NCI-H1930 (cell line): Measurements from ENCODE around the gene CUBN.

Experiments used
- DNase-seq, 2 experiments: peaks; one replicate each; lab custom pipeline; 2025; lab: John Stamatoyannopoulos, UW

Gene CUBN

GRCh38 chr10:17041626-17042520, 87.7 kb downstream of the CUBN start:
- no peak for DNase-seq

GRCh38 chr10:17038627-17039026, 91.0 kb downstream of the CUBN start:
- no peak for DNase-seq

- no peak for DNase-seq
These were observed 91.7 kb downstream of the CUBN start for GRCh38 chr10:17037910-17038309.

GRCh38 chr10:17035446-17035845, 94.2 kb downstream of the CUBN start:
- no peak for DNase-seq

GRCh38 chr10:17033529-17034260, 95.9 kb downstream of the CUBN start:
- DNase-seq, result no peak

GRCh38 chr10:17031637-17032635, 97.7 kb downstream of the CUBN start:
- DNase-seq, result no peak

GRCh38 chr10:17029581-17030271, 99.9 kb downstream of the CUBN start:
- DNase-seq, result no peak

- no peak for DNase-seq
These were observed 100.4 kb downstream of the CUBN start for GRCh38 chr10:17029239-17029580.

GRCh38 chr10:17028798-17029197, 100.8 kb downstream of the CUBN start:
- DNase-seq, result no peak

GRCh38 chr10:17026686-17027485, 102.7 kb downstream of the CUBN start:
- no peak for DNase-seq

GRCh38 chr10:17025444-17026295, 103.9 kb downstream of the CUBN start:
- DNase-seq, result no peak

GRCh38 chr10:17024461-17024860, 105.2 kb downstream of the CUBN start:
- DNase-seq, result no peak

GRCh38 chr10:17023386-17024298, 106.0 kb downstream of the CUBN start:
- peak in 1 of 2 experiments; percentile 0 for DNase-seq

- no peak for DNase-seq
These were observed 106.7 kb downstream of the CUBN start for GRCh38 chr10:17022896-17023295.

GRCh38 chr10:17022466-17022825, 107.2 kb downstream of the CUBN start:
- no peak for DNase-seq

GRCh38 chr10:17021656-17022465, 107.8 kb downstream of the CUBN start:
- peak in 1 of 2 experiments; percentile 41 for DNase-seq

- DNase-seq, result no peak
These were observed 109.9 kb downstream of the CUBN start for GRCh38 chr10:17019696-17020095.
